ENCODE data around the gene RGS7BP. TPM values are rescaled to one million over a fixed set of nuclear protein-coding genes. Genes with fewer than 3 reads are reported as not detected.

RGS7BP gene
- total and polyA plus RNA-seq, 2 of the 13 experiments (the other 11 are each of a cell fraction or from before 2014, with no cell fraction given): not detected

GRCh38 chr5:64603676-64604075 lies 97.9 kb downstream of the RGS7BP start:
- Histone ChIP-seq H3K4me2 (ENCODE audit: low read depth, low read length) (no peak overlapping the region), H4K20me1 (ENCODE audit: insufficient read depth, low read length) (no peaks in the 10 kb centered on the region), H3K9ac (ENCODE audit: insufficient read depth, low read depth, low read length) (no peak overlapping the region), H3K27ac (ENCODE audit: extremely low read length, insufficient read depth, low read length) (no peak overlapping the region), H3K9me3 (ENCODE audit: low read length) (no peaks in the 10 kb centered on the region), H2AFZ (ENCODE audit: low read length) (no peak overlapping the region), H3K79me2 (ENCODE audit: insufficient read depth, low read length) (no peaks in the 10 kb centered on the region), H3K36me3 (replicated peaks in 1 of 2; ENCODE audit: control insufficient read depth in 1 of 2, insufficient read depth in 2 of 2, low read length in 2 of 2) (no peaks in the 10 kb centered on the region), H3K4me3 (replicated peaks in 1 of 3; ENCODE audit: insufficient read depth in 1 of 3, low read depth in 2 of 3, low read length in 3 of 3) (no peak overlapping the region), H3K27me3 (ENCODE audit: control insufficient read depth in 1 of 2, insufficient read depth in 2 of 2, low read length in 2 of 2) (peaks cover 0 to 4% of the 10 kb centered on the region in 2 experiments; a peak in 1 of 5 replicates), H3K4me1 (ENCODE audit: insufficient read depth, low read length) (no peaks in the 10 kb centered on the region)
- FAIRE-seq: no peak
- no peak for ATAC-seq
- POLR2A ChIA-PET: no interaction called here
- CTCF ChIA-PET (ENCODE audit: low intra/inter-chr PET ratio, low total read pairs): no interaction called here
- DNase-seq (ENCODE audit: low spot score): no peak
- 0% methylated on average over 4 of the region's 4 CpGs for whole genome bisulfite sequencing (ENCODE audit: low lambda C conversion rate)
- no TSS peak for BruUV-seq (replicated peaks)
- in situ Hi-C loops (cut with HindIII; ENCODE audit: extremely low pct_ligation_motif_present, low pct_unique_long_range_greater_than_20kb): no loop called here
- intact Hi-C loops (cut with micrococcal nuclease; ENCODE audit: unreplicated experiment): no loop called here
- no peak for TF ChIP-seq ZBED4 (CRISPR knock-in tag; IDR thresholded peaks at IDR 0.05; ENCODE audit: borderline replicate concordance)
- TF ChIP-seq ETV6 (CRISPR knock-in tag; conservative IDR thresholded peaks at IDR 0.05): no peak
- TF ChIP-seq MTA1 (CRISPR knock-in tag; IDR thresholded peaks at IDR 0.05; ENCODE audit: borderline replicate concordance): no peak
- no peak for TF ChIP-seq NR2C2 (CRISPR knock-in tag; IDR thresholded peaks at IDR 0.05; ENCODE audit: borderline replicate concordance)

GRCh38 chr5:64606926-64607325 lies 101.1 kb downstream of the RGS7BP start:
- Histone ChIP-seq H3K36me3 (replicated peaks in 1 of 2; ENCODE audit: control insufficient read depth in 1 of 2, insufficient read depth in 2 of 2, low read length in 2 of 2) (no peaks in the 10 kb centered on the region), H3K27me3 (ENCODE audit: control insufficient read depth in 1 of 2, insufficient read depth in 2 of 2, low read length in 2 of 2) (0 out of 5 replicates have a peak, but pooled peaks cover 0 to 4% of the 10 kb centered on the region in 2 experiments), H3K4me2 (ENCODE audit: low read depth, low read length) (no peak overlapping the region), H3K4me3 (replicated peaks in 1 of 3; ENCODE audit: insufficient read depth in 1 of 3, low read depth in 2 of 3, low read length in 3 of 3) (no peak overlapping the region), H3K27ac (ENCODE audit: extremely low read length, insufficient read depth, low read length) (no peak overlapping the region), H3K4me1 (ENCODE audit: insufficient read depth, low read length) (no peaks in the 10 kb centered on the region), H3K9ac (ENCODE audit: insufficient read depth, low read depth, low read length) (no peak overlapping the region), H2AFZ (ENCODE audit: low read length) (no peak overlapping the region), H3K9me3 (ENCODE audit: low read length) (no peaks in the 10 kb centered on the region), H4K20me1 (ENCODE audit: insufficient read depth, low read length) (no peaks in the 10 kb centered on the region), H3K79me2 (ENCODE audit: insufficient read depth, low read length) (no peaks in the 10 kb centered on the region)
- TF ChIP-seq RFXAP (CRISPR knock-in tag; IDR thresholded peaks at IDR 0.05; ENCODE audit: borderline replicate concordance) (no peak), PTBP1 (IDR thresholded peaks at IDR 0.05; ENCODE audit: low read depth, low read length, poor library complexity, severe bottlenecking) (no peak), SNAPC2 (CRISPR knock-in tag; IDR thresholded peaks at IDR 0.05) (no peak), TRIM24 (CRISPR knock-in tag; IDR thresholded peaks at IDR 0.05) (no peak), ELF3 (CRISPR knock-in tag; IDR thresholded peaks at IDR 0.05) (no peak)
- TF ChIP-seq, protein P1, sequence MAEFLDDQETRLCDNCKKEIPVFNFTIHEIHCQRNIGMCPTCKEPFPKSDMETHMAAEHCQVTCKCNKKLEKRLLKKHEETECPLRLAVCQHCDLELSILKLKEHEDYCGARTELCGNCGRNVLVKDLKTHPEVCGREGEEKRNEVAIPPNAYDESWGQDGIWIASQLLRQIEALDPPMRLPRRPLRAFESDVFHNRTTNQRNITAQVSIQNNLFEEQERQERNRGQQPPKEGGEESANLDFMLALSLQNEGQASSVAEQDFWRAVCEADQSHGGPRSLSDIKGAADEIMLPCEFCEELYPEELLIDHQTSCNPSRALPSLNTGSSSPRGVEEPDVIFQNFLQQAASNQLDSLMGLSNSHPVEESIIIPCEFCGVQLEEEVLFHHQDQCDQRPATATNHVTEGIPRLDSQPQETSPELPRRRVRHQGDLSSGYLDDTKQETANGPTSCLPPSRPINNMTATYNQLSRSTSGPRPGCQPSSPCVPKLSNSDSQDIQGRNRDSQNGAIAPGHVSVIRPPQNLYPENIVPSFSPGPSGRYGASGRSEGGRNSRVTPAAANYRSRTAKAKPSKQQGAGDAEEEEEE (CRISPR knock-in tag; IDR thresholded peaks at IDR 0.05; ENCODE audit: borderline replicate concordance): no peak
- no TSS peak for BruUV-seq (replicated peaks)
- intact Hi-C loops (cut with micrococcal nuclease; ENCODE audit: unreplicated experiment) (no loop called here), in situ Hi-C loops (cut with HindIII; ENCODE audit: extremely low pct_ligation_motif_present, low pct_unique_long_range_greater_than_20kb) (no loop called here)
- DNase-seq (ENCODE audit: low spot score) (no peak), FAIRE-seq (no peak), ATAC-seq (no peak)
- ChIA-PET CTCF (ENCODE audit: low intra/inter-chr PET ratio, low total read pairs) (no interaction called here), POLR2A (no interaction called here)
- 0% methylated on average over 1 of the region's 1 CpG for WGBS (ENCODE audit: low lambda C conversion rate)
